Measurements from ENCODE around the gene FOXC1. TPM values are rescaled to one million over a fixed set of nuclear protein-coding genes. Genes with fewer than 3 reads are reported as not detected.

The FOXC1 gene
- total RNA-seq, 1 donor from 2014 or later: 0.45 TPM

GRCh38 chr6:1616701-1617463 lies 7.2 kb downstream of the FOXC1 start:
- no peak overlapping the region for H2AFZ ChIP-seq (replicated peaks)

GRCh38 chr6:1617466-1618310 lies 8.0 kb downstream of the FOXC1 start:
- H3K27ac Mint-ChIP-seq: no peak overlapping the region
- Histone ChIP-seq H3K36me3 (no peaks in the 10 kb centered on the region), H3K27ac (no peak overlapping the region), H4K20me1 (ENCODE audit: low read depth) (peaks cover 90% of the 10 kb centered on the region), H3F3A (ENCODE audit: low read depth) (peaks cover 35% of the 10 kb centered on the region), H3K79me2 (ENCODE audit: low read depth) (no peaks in the 10 kb centered on the region), H2AFZ (replicated peaks) (no peak overlapping the region), H3K9ac (no peak overlapping the region), H3K9me3 (ENCODE audit: low read depth) (no peaks in the 10 kb centered on the region), H3K4me1 (peaks cover 3% of the 10 kb centered on the region), H3K4me3 (no peak overlapping the region), H3K27me3 (peaks cover 100% of the 10 kb centered on the region), H3K4me2 (no peak overlapping the region)
- TF ChIP-seq EZH2 (IDR thresholded peaks at IDR 0.05) (peak; percentile 87), CTCF (IDR thresholded peaks at IDR 0.05) (no peak), EZH2phosphoT487 (IDR thresholded peaks at IDR 0.05) (peak; percentile 78)
- no peaks in the 10 kb centered on the region for H3K36me3 Mint-ChIP-seq
- H3K4me3 Mint-ChIP-seq: peak overlapping the region; percentile 2
- peaks cover 66% of the 10 kb centered on the region for H3K27me3 Mint-ChIP-seq (ENCODE audit: insufficient read depth, low read depth)
- H3K4me1 Mint-ChIP-seq: peaks cover 5% of the 10 kb centered on the region
- no peaks in the 10 kb centered on the region for H3K9me3 Mint-ChIP-seq
- DNase-seq (ENCODE audit: low spot score): peak; percentile 42

More at GRCh38 chr6:1616701-1617463, 7.2 kb downstream of the FOXC1 start:
- H3K27ac Mint-ChIP-seq: no peak overlapping the region
- Histone ChIP-seq H3K36me3 (no peaks in the 10 kb centered on the region), H3K27ac (no peak overlapping the region), H3K79me2 (ENCODE audit: low read depth) (no peaks in the 10 kb centered on the region), H3K27me3 (peaks cover 100% of the 10 kb centered on the region), H3K4me1 (peaks cover 3% of the 10 kb centered on the region), H3K9ac (no peak overlapping the region), H3F3A (ENCODE audit: low read depth) (peaks cover 39% of the 10 kb centered on the region), H3K4me2 (no peak overlapping the region), H3K4me3 (no peak overlapping the region), H4K20me1 (ENCODE audit: low read depth) (peaks cover 91% of the 10 kb centered on the region), H3K9me3 (ENCODE audit: low read depth) (no peaks in the 10 kb centered on the region)
- peaks cover 2% of the 10 kb centered on the region for H3K36me3 Mint-ChIP-seq
- H3K4me3 Mint-ChIP-seq: peak overlapping the region; percentile 18
- H3K27me3 Mint-ChIP-seq (ENCODE audit: insufficient read depth, low read depth): peaks cover 65% of the 10 kb centered on the region
- DNase-seq (ENCODE audit: low spot score): peak; percentile 26
- peaks cover 10% of the 10 kb centered on the region for H3K4me1 Mint-ChIP-seq
- peaks cover 2% of the 10 kb centered on the region for H3K9me3 Mint-ChIP-seq
- TF ChIP-seq CTCF (IDR thresholded peaks at IDR 0.05) (no peak), EZH2phosphoT487 (IDR thresholded peaks at IDR 0.05) (no peak), EZH2 (IDR thresholded peaks at IDR 0.05) (no peak)

GRCh38 chr6:1618311-1619097 lies 8.8 kb downstream of the FOXC1 start:
- no peaks in the 10 kb centered on the region for H3K9me3 Mint-ChIP-seq
- H3K36me3 Mint-ChIP-seq: no peaks in the 10 kb centered on the region
- H3F3A ChIP-seq (ENCODE audit: low read depth): peaks cover 34% of the 10 kb centered on the region
- H3K4me1 Mint-ChIP-seq: peaks cover 3% of the 10 kb centered on the region
- H3K9ac ChIP-seq: no peak overlapping the region
- H3K27ac Mint-ChIP-seq: no peak overlapping the region
- H3K4me1 ChIP-seq: peaks cover 3% of the 10 kb centered on the region
- H3K4me3 Mint-ChIP-seq: peak overlapping the region; percentile 48
- no peak overlapping the region for H2AFZ ChIP-seq (replicated peaks)
- H3K4me2 ChIP-seq: no peak overlapping the region
- H4K20me1 ChIP-seq (ENCODE audit: low read depth): peaks cover 90% of the 10 kb centered on the region
- no peak overlapping the region for H3K4me3 ChIP-seq
- TF ChIP-seq CTCF (IDR thresholded peaks at IDR 0.05) (no peak), EZH2phosphoT487 (IDR thresholded peaks at IDR 0.05) (peak; percentile 27)
- no peak overlapping the region for H3K27ac ChIP-seq
- no peaks in the 10 kb centered on the region for H3K79me2 ChIP-seq (ENCODE audit: low read depth)
- H3K9me3 ChIP-seq (ENCODE audit: low read depth): no peaks in the 10 kb centered on the region
- H3K27me3 ChIP-seq: peaks cover 100% of the 10 kb centered on the region
- peak; percentile 35 for DNase-seq (ENCODE audit: low spot score)
- peaks cover 66% of the 10 kb centered on the region for H3K27me3 Mint-ChIP-seq (ENCODE audit: insufficient read depth, low read depth)
- H3K36me3 ChIP-seq: no peaks in the 10 kb centered on the region

Measured in neural progenitor cell (in vitro differentiated cells).